ENCODE data around the gene CERK.
"Not testable (repeated sequence)": the region's sequence is repeated elsewhere in the genome, so short reads cannot be mapped to it uniquely, and the experiment has no call there.

CERK gene

GRCh38 chr22:46748206-46748907, 10.3 kb upstream of the CERK start:
- DNase-seq: no peak

DNA sequence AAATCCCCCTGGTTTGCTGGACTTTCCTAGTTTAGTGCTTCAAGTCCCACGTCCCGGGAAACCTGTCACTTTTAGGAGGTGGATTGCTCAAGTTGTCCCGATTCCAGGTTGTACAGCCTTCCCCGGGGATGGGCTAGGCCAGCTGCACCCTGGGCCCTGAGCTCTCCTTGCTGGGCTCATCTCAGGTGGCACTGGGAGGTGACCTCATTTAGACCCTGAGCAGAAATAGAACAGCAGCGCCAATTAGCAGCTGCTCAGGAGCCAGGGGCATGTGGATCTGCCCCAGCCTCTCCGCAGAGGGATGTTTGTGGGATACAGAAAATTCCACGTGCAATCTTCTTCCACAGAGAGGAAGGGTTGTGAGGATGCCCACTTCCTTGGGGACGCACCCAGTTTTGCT, 9.6 kb upstream of the CERK start:
- no peak for DNase-seq

DNA sequence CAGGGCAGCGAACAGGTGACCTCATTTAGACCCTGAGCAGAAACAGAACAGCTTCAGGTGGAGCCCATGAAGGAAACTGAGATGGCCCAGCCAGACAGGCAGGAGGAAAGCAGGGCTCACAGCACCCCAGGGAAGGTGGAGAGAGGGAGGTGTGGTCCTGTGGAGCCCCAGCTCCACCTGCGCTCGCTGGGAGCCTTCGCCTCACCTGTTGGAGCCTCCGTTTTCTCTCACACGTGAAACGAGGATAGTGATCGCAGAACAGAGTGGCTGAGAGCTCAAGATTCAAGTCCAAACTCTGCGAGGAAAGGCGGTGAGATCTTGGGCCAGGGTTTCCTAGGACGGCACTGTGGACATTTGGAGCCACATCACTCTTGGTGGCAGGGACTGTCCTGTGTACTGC, 8.6 kb upstream of the CERK start:
- DNase-seq: no peak

DNA sequence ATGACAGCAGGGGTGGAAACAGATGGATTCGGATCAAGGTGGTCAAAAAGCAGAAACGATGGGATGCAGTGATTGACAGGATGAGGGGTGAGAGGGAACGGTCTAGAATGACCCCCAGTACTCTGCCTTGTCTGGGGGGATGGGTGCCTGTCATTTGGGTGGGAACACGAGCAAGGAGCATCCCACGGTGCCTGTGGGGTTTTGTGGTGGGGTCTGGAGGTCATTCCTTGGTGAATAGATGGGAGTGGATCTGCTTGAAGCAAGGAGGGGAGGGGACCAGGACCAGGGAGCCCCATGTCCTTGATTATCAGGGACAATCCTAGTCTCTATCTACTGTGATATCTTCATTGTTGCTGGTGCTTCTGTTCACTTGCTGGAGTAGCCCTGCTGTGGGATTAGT, 8.1 kb upstream of the CERK start:
- DNase-seq: no peak

GRCh38 chr22:46744581-46744980, 6.5 kb upstream of the CERK start:
- DNase-seq: no peak

GRCh38 chr22:46742576-46743221, 4.6 kb upstream of the CERK start:
- DNase-seq: no peak

- DNase-seq: no peak
Measured at GRCh38 chr22:46741974-46742519, 4.0 kb upstream of the CERK start.

DNA sequence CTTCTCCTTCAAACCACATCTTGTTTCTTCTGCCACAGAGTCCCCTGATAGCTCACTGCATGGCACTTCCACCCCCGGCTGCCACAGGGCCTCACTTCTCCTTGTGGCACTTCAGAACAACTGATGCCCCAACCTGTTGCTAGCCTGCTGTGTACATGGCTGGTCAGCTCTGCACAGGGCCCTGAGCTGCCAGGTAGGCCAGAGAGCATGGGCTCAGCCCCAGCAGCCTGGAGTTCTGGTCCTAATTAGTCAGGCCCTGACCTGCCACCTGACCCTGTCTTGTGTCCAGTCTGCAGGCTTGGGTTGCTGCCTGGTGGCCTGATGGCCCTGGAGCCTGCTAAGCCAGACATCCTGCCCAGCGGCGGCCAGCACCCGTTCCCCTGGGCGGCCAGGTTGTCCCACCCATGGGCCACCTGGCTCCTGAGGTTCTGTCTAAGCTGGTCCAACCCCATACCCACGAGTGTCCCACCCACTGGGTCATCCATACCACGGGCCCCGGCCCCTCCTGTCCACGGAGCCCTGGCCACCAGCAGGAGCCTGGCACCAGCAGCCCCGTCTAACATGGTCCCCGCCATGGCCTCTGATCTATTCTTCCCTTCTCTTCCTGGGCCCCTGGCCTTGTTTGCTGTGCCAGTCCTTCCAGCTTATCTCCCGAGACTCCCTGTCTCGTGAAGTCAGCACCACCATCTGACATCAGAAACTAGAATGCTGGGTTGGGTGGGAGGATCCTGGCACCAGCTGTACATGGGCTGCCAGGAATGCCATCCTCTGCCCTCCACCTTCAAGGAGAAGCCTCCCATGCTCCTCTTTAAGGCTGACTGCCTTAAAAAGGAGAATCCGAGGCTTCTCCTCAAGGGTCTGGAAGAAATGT, 3.1 kb upstream of the CERK start:
- no peak for DNase-seq

- peak; percentile 48 for DNase-seq
Measured at GRCh38 chr22:46739094-46739870, 1.2 kb upstream of the CERK start.

GRCh38 chr22:46738647-46739093, 618 bp upstream of the CERK start:
- peak; percentile 27 for DNase-seq

- peak; percentile 23 for DNase-seq
Measured at GRCh38 chr22:46737105-46737975, 712 bp downstream of the CERK start.

DNA sequence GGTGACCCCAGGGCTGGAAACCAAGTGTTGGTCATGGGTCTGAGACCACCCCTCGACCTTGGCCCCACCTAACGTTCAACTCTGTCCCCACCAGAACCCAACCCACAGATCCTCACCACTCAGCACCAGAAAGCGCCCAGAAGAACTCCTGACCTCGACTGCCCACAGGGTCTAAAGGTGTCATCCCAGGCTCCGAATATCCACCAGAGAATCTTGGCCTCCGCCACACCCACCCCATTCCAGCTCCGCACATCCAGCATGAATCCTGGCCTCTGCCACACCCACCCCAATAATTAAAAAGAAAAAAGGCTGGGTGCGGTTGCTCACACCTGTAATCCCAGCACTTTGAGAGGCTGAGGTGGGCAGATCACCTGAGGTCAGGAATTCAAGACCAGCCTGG, 1.3 kb downstream of the CERK start:
- no peak for DNase-seq

DNA sequence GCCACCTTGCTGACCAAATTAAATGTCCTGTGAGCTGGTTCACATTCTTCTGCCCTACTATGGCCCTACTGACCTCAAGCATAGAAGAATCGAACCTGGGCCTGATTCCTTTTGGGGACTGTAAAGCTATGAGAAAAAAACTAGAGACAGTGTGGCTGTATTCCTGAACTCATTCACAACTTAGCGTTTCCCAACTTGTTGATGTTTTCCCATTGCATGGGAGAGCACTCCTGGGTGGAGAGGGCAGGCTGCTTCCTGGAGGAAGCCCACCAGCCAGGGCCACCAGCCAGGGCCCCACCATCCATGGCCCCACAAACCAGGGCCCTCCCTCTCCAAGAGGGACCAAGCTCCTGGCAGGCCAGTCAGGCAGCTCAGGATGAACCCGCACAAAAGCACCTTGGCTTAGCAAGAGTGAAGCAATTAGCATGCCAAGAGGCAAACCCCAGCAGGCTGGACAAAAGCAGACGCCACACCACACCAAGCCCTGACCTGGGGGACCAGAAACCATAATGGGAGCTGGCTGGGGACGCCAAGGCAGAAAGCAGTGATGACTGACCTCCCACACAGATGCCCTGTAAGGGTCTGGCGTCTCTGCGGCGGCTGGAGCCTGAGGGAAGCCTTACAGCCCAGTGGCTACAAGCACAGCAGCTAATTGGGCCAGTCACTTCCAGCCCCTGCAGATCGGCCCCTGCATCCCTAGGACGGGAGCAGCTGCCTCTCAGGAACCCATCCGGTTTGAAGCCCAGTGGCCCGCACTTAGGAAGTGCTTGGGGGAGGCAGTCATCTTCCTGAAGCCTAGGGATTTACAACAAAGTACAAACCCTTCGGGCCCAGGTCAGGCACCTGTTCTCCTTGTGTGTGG, 2.1 kb downstream of the CERK start:
- DNase-seq: no peak

DNA sequence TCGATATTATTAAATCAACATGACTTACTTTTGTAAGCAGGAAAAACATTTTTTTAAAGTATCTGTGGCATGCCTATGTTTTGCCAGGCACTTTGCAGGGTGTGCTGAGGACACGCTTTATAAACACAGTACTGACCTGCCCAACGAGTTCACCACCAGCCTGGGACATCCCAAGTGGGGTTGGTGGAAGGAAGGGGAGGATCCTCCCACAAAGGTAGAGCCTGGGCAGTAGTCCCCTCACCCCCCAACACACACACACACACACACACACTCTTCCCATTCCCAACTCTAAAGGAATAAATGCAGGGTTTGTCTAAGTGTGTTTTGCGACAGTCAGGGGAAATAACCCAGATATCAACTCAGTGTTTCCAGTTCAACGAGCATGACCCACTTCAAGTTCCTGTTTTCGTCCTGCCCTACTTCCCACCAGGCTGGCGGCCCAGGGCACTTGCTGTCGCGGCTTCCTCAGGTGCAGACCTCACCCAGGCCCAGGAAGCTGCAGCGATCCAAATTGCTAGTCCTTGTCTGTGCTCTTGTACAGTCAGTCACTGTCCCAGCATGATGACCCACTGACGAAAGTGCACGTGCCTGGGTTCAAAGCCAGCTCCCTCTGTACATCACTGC, 3.1 kb downstream of the CERK start:
- no peak for DNase-seq

- not testable (repeated sequence) for DNase-seq
Measured at GRCh38 chr22:46734213-46734722, 3.8 kb downstream of the CERK start.

GRCh38 chr22:46732513-46732912, 5.5 kb downstream of the CERK start:
- DNase-seq: no peak

GRCh38 chr22:46732041-46732379, 6.0 kb downstream of the CERK start:
- DNase-seq: no peak

DNA sequence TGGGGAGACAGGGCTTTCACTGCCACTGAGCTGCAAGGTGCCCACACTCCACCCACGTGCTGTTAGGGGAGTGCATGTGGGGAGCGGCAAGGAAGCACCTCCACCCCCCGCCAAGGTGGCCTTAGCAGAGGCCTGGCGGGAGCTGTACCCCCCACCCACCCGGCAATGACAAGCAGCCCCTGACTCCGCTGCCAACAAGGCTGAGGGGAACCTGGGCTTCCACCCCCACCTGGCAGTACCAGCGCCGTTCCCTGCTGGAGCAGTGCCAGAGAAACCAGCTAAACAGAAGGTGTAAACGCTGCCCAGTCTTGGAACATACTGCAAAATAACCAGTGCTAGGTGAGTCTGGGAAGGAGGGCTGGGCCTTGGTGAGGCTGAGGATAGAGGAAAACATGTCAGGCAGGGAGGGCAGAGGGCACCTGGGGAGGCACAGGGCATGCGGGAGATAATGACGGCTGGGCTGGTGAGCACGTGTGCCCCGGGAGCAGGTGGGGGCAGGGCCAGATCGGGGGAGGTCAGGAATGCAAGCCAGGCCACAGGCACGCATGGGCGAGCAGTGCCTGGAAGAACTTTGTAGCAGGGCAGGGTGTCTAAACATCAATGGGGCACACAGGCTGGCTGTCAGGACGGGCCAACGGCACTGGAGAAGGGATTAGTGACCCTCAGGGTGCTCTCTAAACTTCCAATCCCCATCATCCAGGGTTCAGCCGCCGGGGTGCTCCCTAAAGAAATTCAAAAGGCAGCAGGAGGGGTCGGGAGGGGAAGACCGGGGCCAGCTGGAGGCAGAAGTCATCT, 6.6 kb downstream of the CERK start:
- DNase-seq: peak; percentile 31
